Activated CD4-positive, alpha-beta T cell treated with anti-CD3 and anti-CD28 coated beads, Interleukin-2, amount 50 U/mL, for 24 hours (primary cell): ENCODE results near the gene AMN.
"Not testable (repeated sequence)": the region's sequence is repeated elsewhere in the genome, so short reads cannot be mapped to it uniquely, and the experiment has no call there.

Experiments used
- DNase-seq, 2 donors: peaks; one replicate each; pipeline ENCODE4 v3.0.0-alpha.2; 2020; ENCODE audit warnings: low read depth in 1 of 2, low spot score in 1 of 2

The AMN gene

GRCh38 chr14:102922490-102923200 is at the start of gene AMN:
AMN (plus strand) TSS chr14:102922663; CDS start chr14:102922689, 26 bp downstream.
- DNase-seq: no peak

- DNase-seq: no peak
Measured at GRCh38 chr14:102873131-102873530, 49.3 kb upstream of the AMN start.

GRCh38 chr14:102873546-102874061 is 48.9 kb upstream of the AMN start:
- no peak for DNase-seq

- no peak for DNase-seq
Measured at GRCh38 chr14:102875652-102876051, 46.8 kb upstream of the AMN start.

GRCh38 chr14:102877511-102877910 is 45.0 kb upstream of the AMN start:
- DNase-seq: not testable (repeated sequence)

GRCh38 chr14:102878174-102878969 is 44.1 kb upstream of the AMN start:
- no peak for DNase-seq

- no peak for DNase-seq
Measured at GRCh38 chr14:102878970-102879460, 43.4 kb upstream of the AMN start.

- DNase-seq: no peak
Measured at GRCh38 chr14:102882226-102882906, 40.1 kb upstream of the AMN start.

- no peak for DNase-seq
Measured at GRCh38 chr14:102883089-102883541, 39.3 kb upstream of the AMN start.

- DNase-seq: no peak
Measured at GRCh38 chr14:102883554-102883953, 38.9 kb upstream of the AMN start.

- no peak for DNase-seq
Measured at GRCh38 chr14:102885737-102886447, 36.6 kb upstream of the AMN start.

- no peak for DNase-seq
Measured at GRCh38 chr14:102888748-102889147, 33.7 kb upstream of the AMN start.

- no peak for DNase-seq
Measured at GRCh38 chr14:102889615-102890014, 32.8 kb upstream of the AMN start.

- no peak for DNase-seq
Measured at GRCh38 chr14:102891111-102891510, 31.4 kb upstream of the AMN start.

GRCh38 chr14:102891556-102891955 is 30.9 kb upstream of the AMN start:
- DNase-seq: no peak

- DNase-seq: no peak
Measured at GRCh38 chr14:102892651-102893050, 29.8 kb upstream of the AMN start.

- DNase-seq: no peak
Measured at GRCh38 chr14:102893452-102893851, 29.0 kb upstream of the AMN start.

- not testable (repeated sequence) for DNase-seq
Measured at GRCh38 chr14:102896735-102897134, 25.7 kb upstream of the AMN start.

GRCh38 chr14:102897299-102898027 is 25.0 kb upstream of the AMN start:
- DNase-seq: no peak

- no peak for DNase-seq
Measured at GRCh38 chr14:102898298-102898697, 24.2 kb upstream of the AMN start.
